ENCODE measurements around the gene MAD1L1.
A peak's percentile ranks its signal among the peaks of the same experiment; 100 is the strongest.

Gene MAD1L1

DNA sequence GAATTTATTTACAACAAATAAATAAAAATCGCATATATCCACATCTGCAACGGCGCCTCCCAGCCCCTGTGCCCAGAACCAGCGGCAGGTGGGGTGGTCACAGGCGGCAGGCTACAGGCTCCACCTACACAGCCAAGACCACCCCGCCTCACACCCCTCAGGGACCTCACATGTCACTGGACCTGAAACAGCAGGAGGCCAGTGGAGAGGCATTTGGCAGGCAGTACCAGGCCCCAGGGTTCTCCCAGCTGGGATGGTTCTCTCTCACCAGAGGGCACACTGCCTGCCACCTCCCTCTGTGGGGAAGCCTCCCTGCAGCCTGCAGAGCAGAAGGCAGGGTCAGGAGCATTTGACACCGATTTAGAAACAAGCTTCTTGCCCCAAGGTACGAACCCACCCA lies 81.5 kb downstream of the MAD1L1 start:
- 91% methylated on average over 8 of the region's 8 CpGs for WGBS
- H3K14ac ChIP-seq (ENCODE audit: low read length in 2 of 2): peak overlapping the region in 1 of 2 experiments; percentile 44

DNA sequence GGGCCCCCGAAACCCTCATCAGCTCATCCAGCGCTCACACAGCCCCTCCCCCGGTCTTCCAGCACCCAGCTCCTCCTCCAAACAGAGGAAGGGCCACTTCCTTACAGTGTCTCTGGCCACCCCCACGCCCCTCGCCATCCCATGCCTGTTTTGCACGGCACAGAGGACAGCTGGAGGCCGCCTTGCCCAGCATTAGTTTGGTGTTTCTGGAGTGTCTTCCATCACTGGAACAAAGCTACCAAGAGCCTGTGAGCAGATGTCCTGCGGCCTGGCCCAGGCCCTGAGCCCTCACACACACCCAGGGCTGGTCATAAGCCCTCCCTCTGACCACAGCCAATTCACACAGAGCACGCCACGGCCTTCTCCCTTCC lies 82.3 kb downstream of the MAD1L1 start:
- H3K23ac ChIP-seq (ENCODE audit: low read length in 2 of 2): no peak overlapping the region
- H4K91ac ChIP-seq (ENCODE audit: low read length): peak overlapping the region; percentile 11
- H4K8ac ChIP-seq (ENCODE audit: low read length): no peak overlapping the region
- H3K27ac ChIP-seq (ENCODE audit: low read length, poor library complexity, severe bottlenecking): no peak overlapping the region
- H2BK5ac ChIP-seq (ENCODE audit: low read depth, low read length, poor library complexity, severe bottlenecking): no peak overlapping the region
- H3K18ac ChIP-seq (ENCODE audit: low read depth in 1 of 2, low read length in 2 of 2): no peak overlapping the region
- no peak overlapping the region for H3K4me3 ChIP-seq (ENCODE audit: insufficient read depth in 1 of 2, low read depth in 1 of 2, low read length in 2 of 2)
- no peaks in the 10 kb centered on the region for H3K27me3 ChIP-seq (ENCODE audit: control insufficient read depth in 1 of 2, insufficient read depth in 1 of 2, low read length in 2 of 2)
- H2BK120ac ChIP-seq (ENCODE audit: low read depth, low read length): no peak overlapping the region
- no peak overlapping the region for H3K14ac ChIP-seq (ENCODE audit: low read length in 2 of 2)
- H2BK15ac ChIP-seq (ENCODE audit: low read depth, poor library complexity, severe bottlenecking): no peak overlapping the region
- H3K36me3 ChIP-seq (ENCODE audit: control insufficient read depth in 1 of 2, insufficient read depth in 2 of 2, low read depth in 1 of 2, low read length in 2 of 2): peaks cover 12 to 44% of the 10 kb centered on the region in 2 experiments
- 95% methylated on average over 10 of the region's 10 CpGs for WGBS
- H2AFZ ChIP-seq (ENCODE audit: low read depth, low read length): no peak overlapping the region
- peaks cover 19% of the 10 kb centered on the region for H3K4me1 ChIP-seq (ENCODE audit: control insufficient read depth, insufficient read depth, low read depth, low read length)
- no peak overlapping the region for H2BK12ac ChIP-seq (ENCODE audit: low read length in 2 of 2)
- DNase-seq: no peak
- H3K4me2 ChIP-seq (ENCODE audit: low read length, poor library complexity, severe bottlenecking): no peak overlapping the region
- no peak overlapping the region for H3K4ac ChIP-seq (ENCODE audit: low read depth in 1 of 2, low read length in 2 of 2)
- peaks cover 40% of the 10 kb centered on the region for H3K79me1 ChIP-seq (replicated peaks; ENCODE audit: low read length, poor library complexity, severe bottlenecking)
- H3K9ac ChIP-seq (ENCODE audit: low read length): no peak overlapping the region
- no peaks in the 10 kb centered on the region for H3K9me3 ChIP-seq (ENCODE audit: control insufficient read depth, low read length)
- peak overlapping the region; percentile 21 for H2AK5ac ChIP-seq (ENCODE audit: low read length, severe bottlenecking)

More for the DNA sequence above, 81.5 kb downstream of the MAD1L1 start:
- Histone ChIP-seq H2AFZ (ENCODE audit: low read depth, low read length) (no peak overlapping the region), H3K23ac (ENCODE audit: low read length in 2 of 2) (no peak overlapping the region), H2BK15ac (ENCODE audit: low read depth, poor library complexity, severe bottlenecking) (no peak overlapping the region), H2BK5ac (ENCODE audit: low read depth, low read length, poor library complexity, severe bottlenecking) (no peak overlapping the region), H4K8ac (ENCODE audit: low read length) (no peak overlapping the region), H2BK120ac (ENCODE audit: low read depth, low read length) (no peak overlapping the region), H3K9ac (ENCODE audit: low read length) (no peak overlapping the region), H3K4me2 (ENCODE audit: low read length, poor library complexity, severe bottlenecking) (no peak overlapping the region), H3K4ac (ENCODE audit: low read depth in 1 of 2, low read length in 2 of 2) (no peak overlapping the region), H3K4me3 (ENCODE audit: insufficient read depth in 1 of 2, low read depth in 1 of 2, low read length in 2 of 2) (no peak overlapping the region), H3K18ac (ENCODE audit: low read depth in 1 of 2, low read length in 2 of 2) (no peak overlapping the region), H3K27me3 (ENCODE audit: control insufficient read depth in 1 of 2, insufficient read depth in 1 of 2, low read length in 2 of 2) (no peaks in the 10 kb centered on the region), H4K91ac (ENCODE audit: low read length) (no peak overlapping the region), H2BK12ac (ENCODE audit: low read length in 2 of 2) (no peak overlapping the region), H3K79me1 (replicated peaks; ENCODE audit: low read length, poor library complexity, severe bottlenecking) (peaks cover 44% of the 10 kb centered on the region), H3K4me1 (ENCODE audit: control insufficient read depth, insufficient read depth, low read depth, low read length) (peaks cover 21% of the 10 kb centered on the region), H3K36me3 (ENCODE audit: control insufficient read depth in 1 of 2, insufficient read depth in 2 of 2, low read depth in 1 of 2, low read length in 2 of 2) (peaks cover 4 to 40% of the 10 kb centered on the region in 2 experiments), H3K9me3 (ENCODE audit: control insufficient read depth, low read length) (no peaks in the 10 kb centered on the region), H3K27ac (ENCODE audit: low read length, poor library complexity, severe bottlenecking) (no peak overlapping the region), H2AK5ac (ENCODE audit: low read length, severe bottlenecking) (no peak overlapping the region)
- no peak for DNase-seq

DNA sequence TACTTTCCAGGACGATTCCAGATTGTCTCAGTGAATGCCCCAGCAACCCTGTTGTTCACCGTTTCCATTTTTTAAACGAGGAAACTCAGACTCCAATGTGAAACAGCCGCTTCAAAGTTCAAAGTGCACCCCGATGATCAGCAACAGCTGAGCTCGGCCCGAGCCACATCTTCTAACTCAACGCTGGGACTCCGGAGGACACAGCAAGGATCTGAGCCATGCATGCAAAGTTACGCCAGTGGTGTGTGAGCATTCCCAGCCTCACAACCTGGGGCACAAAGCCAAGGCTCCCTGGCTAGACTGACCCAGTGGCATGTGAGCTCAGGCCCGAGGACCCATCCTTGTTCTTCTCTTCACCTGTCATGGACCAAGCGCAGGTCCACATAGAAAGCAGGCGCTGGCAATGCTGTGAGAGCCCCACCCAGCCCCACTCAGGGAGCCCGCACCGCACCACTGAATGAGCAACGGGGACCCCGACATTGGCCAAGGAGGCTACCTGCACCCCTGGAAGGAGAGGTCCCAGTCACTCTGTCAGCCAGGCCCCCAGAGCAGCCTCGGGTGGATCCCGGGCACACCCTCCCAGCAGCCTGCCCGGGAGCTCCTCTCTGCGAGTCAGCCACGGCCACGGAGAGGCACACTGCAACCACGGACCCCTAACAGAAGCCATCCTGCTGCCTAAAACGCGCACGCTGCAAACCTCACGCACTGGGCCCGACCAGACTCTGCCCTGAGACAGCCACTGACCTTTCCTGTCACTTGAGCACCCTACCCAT lies 82.9 kb downstream of the MAD1L1 start:
- Histone ChIP-seq H2AK5ac (ENCODE audit: low read length, severe bottlenecking) (no peak overlapping the region), H3K36me3 (ENCODE audit: control insufficient read depth in 1 of 2, insufficient read depth in 2 of 2, low read depth in 1 of 2, low read length in 2 of 2) (peaks cover 18 to 48% of the 10 kb centered on the region in 2 experiments), H3K4me2 (ENCODE audit: low read length, poor library complexity, severe bottlenecking) (no peak overlapping the region), H3K4ac (ENCODE audit: low read depth in 1 of 2, low read length in 2 of 2) (no peak overlapping the region), H2AFZ (ENCODE audit: low read depth, low read length) (no peak overlapping the region), H3K18ac (ENCODE audit: low read depth in 1 of 2, low read length in 2 of 2) (no peak overlapping the region), H4K91ac (ENCODE audit: low read length) (peak overlapping the region; percentile 11), H2BK5ac (ENCODE audit: low read depth, low read length, poor library complexity, severe bottlenecking) (no peak overlapping the region), H3K4me1 (ENCODE audit: control insufficient read depth, insufficient read depth, low read depth, low read length) (peaks cover 19% of the 10 kb centered on the region), H3K9me3 (ENCODE audit: control insufficient read depth, low read length) (no peaks in the 10 kb centered on the region), H3K79me1 (replicated peaks; ENCODE audit: low read length, poor library complexity, severe bottlenecking) (peaks cover 35% of the 10 kb centered on the region), H3K4me3 (ENCODE audit: insufficient read depth in 1 of 2, low read depth in 1 of 2, low read length in 2 of 2) (no peak overlapping the region), H3K9ac (ENCODE audit: low read length) (no peak overlapping the region), H3K23ac (ENCODE audit: low read length in 2 of 2) (no peak overlapping the region), H2BK12ac (ENCODE audit: low read length in 2 of 2) (no peak overlapping the region), H3K27ac (ENCODE audit: low read length, poor library complexity, severe bottlenecking) (no peak overlapping the region), H4K8ac (ENCODE audit: low read length) (no peak overlapping the region), H3K14ac (ENCODE audit: low read length in 2 of 2) (no peak overlapping the region), H2BK120ac (ENCODE audit: low read depth, low read length) (no peak overlapping the region), H2BK15ac (ENCODE audit: low read depth, poor library complexity, severe bottlenecking) (no peak overlapping the region), H3K27me3 (ENCODE audit: control insufficient read depth in 1 of 2, insufficient read depth in 1 of 2, low read length in 2 of 2) (no peaks in the 10 kb centered on the region)
- WGBS: 96% methylated on average over 29 of the region's 29 CpGs
- DNase-seq: no peak

DNA sequence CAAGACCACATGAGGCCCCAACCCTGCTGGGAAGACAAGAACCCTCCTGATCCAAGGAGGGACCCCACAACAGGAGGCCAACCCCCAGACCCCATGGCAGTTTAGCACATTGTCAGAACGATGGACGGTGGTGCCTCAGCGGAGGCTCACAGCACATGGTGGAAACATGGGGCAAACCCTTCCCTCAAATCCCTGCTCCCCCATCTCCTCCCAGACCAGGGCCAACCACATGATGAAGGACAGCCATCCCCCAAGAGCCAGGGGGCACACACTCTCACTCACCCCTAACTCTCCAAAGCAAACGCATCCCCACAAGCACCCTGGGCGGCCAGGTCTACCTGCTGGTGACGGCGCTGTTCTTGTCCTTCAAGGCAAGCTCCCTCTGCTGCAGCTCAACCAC lies 83.9 kb downstream of the MAD1L1 start:
- Histone ChIP-seq H3K9ac (ENCODE audit: low read length) (no peak overlapping the region), H2BK120ac (ENCODE audit: low read depth, low read length) (no peak overlapping the region), H3K27ac (ENCODE audit: low read length, poor library complexity, severe bottlenecking) (no peak overlapping the region), H3K23ac (ENCODE audit: low read length in 2 of 2) (no peak overlapping the region), H3K79me1 (replicated peaks; ENCODE audit: low read length, poor library complexity, severe bottlenecking) (peaks cover 33% of the 10 kb centered on the region), H3K9me3 (ENCODE audit: control insufficient read depth, low read length) (no peaks in the 10 kb centered on the region), H3K4ac (ENCODE audit: low read depth in 1 of 2, low read length in 2 of 2) (no peak overlapping the region), H3K4me1 (ENCODE audit: control insufficient read depth, insufficient read depth, low read depth, low read length) (peaks cover 19% of the 10 kb centered on the region), H2BK15ac (ENCODE audit: low read depth, poor library complexity, severe bottlenecking) (no peak overlapping the region), H2BK5ac (ENCODE audit: low read depth, low read length, poor library complexity, severe bottlenecking) (no peak overlapping the region), H3K14ac (ENCODE audit: low read length in 2 of 2) (no peak overlapping the region), H3K27me3 (ENCODE audit: control insufficient read depth in 1 of 2, insufficient read depth in 1 of 2, low read length in 2 of 2) (no peaks in the 10 kb centered on the region), H2BK12ac (ENCODE audit: low read length in 2 of 2) (no peak overlapping the region), H3K18ac (ENCODE audit: low read depth in 1 of 2, low read length in 2 of 2) (no peak overlapping the region), H3K36me3 (ENCODE audit: control insufficient read depth in 1 of 2, insufficient read depth in 2 of 2, low read depth in 1 of 2, low read length in 2 of 2) (peaks cover 24 to 56% of the 10 kb centered on the region in 2 experiments), H4K91ac (ENCODE audit: low read length) (no peak overlapping the region), H2AK5ac (ENCODE audit: low read length, severe bottlenecking) (no peak overlapping the region), H4K8ac (ENCODE audit: low read length) (no peak overlapping the region), H3K4me2 (ENCODE audit: low read length, poor library complexity, severe bottlenecking) (no peak overlapping the region), H2AFZ (ENCODE audit: low read depth, low read length) (no peak overlapping the region), H3K4me3 (ENCODE audit: insufficient read depth in 1 of 2, low read depth in 1 of 2, low read length in 2 of 2) (no peak overlapping the region)
- DNase-seq: no peak
- WGBS: over 99% methylated on average over 7 of the region's 7 CpGs

Measured in mesenchymal stem cell (in vitro differentiated cells and primary cell).